Activated B cell treated with CpG ODN at 0.5 μM for 24 hours (primary cell): ENCODE data around the gene DSCAML1. TPM values are rescaled to one million over a fixed set of nuclear protein-coding genes. Genes with fewer than 3 reads are reported as not detected.

Experiments used
- ATAC-seq: fragments of 200-7000 bp; cut with Tn5 transposase; one replicate; pipeline ENCODE4 v1.10.0; 2021; ENCODE audit warnings: low read depth, mild to moderate bottlenecking, moderate library complexity
- CTCF ChIA-PET: fragments of 350-600 bp; sonication (Branson Sonifier 250); formaldehyde crosslinking; loops from one replicate; lab custom pipeline; 2021; ENCODE audit warnings: antibody characterized with exemption; lab: Charles Lee
- POLR2A ChIA-PET: fragments of 350-600 bp; sonication (Branson Sonifier 250); formaldehyde crosslinking; loops from one replicate; lab custom pipeline; 2021; ENCODE audit warnings: antibody characterized with exemption; lab: Charles Lee
- DNase-seq: peaks from one replicate; pipeline ENCODE4 v3.0.0; 2022
- H3K27ac Mint-ChIP-seq: one replicate; pipeline ENCODE4 v1.8.0; 2020; ENCODE audit warnings: mixed read lengths
- H3K27me3 Mint-ChIP-seq: one replicate; pipeline ENCODE4 v1.8.0; 2021; ENCODE audit warnings: mixed read lengths
- H3K36me3 Mint-ChIP-seq: one replicate; pipeline ENCODE4 v1.8.0; 2021; ENCODE audit warnings: low read depth, mixed read lengths
- H3K4me1 Mint-ChIP-seq: one replicate; pipeline ENCODE4 v1.8.0; 2021; ENCODE audit warnings: mixed read lengths
- H3K4me3 Mint-ChIP-seq: one replicate; pipeline ENCODE4 v1.8.0; 2020; ENCODE audit warnings: mild to moderate bottlenecking, mixed read lengths
- H3K9me3 Mint-ChIP-seq: one replicate; pipeline ENCODE4 v1.8.0; 2020; ENCODE audit warnings: mixed read lengths
- CTCF ChIP-seq: fragments of 200-600 bp; IDR thresholded peaks from one replicate; pipeline ENCODE4 v1.8.0; 2022; ENCODE audit warnings: antibody characterized with exemption, mild to moderate bottlenecking
- intact Hi-C: fragments of 100-400 bp; cut with micrococcal nuclease; formaldehyde crosslinking; loops from one replicate; pipeline ENCODE4 v1.15.1; 2024
- total RNA-seq: library from RNA; stranded (reverse); gene quantifications from 2 replicates; pipeline ENCODE4 v1.2.3, GENCODE V29; 2022

Gene DSCAML1
- total RNA-seq, 1 donor from 2014 or later: 3.6 TPM

DNA sequence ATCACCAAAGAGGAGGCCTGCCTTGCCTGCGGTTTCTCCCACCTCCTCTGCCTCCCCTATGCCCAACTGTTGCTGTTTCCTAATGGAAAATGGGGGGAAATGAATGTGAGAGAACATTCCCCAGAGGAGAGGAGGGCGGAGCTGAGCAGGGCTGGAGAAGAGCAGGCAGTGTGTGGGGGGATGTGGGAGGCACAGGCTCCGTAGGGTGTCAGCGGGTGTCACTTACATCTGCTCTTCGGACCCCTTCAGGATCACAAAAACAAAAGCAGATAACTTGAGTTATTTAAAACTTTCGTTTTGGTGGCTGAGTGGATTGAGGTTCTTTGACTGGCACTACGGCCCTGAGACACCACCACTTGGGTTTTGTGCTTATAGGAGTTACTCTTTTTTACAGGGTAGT, 375.5 kb downstream of the DSCAML1 start:
- Mint-ChIP-seq H3K9me3 (no peaks in the 10 kb centered on the region), H3K36me3 (no peaks in the 10 kb centered on the region), H3K4me1 (peaks cover 7% of the 10 kb centered on the region), H3K27ac (no peak overlapping the region), H3K27me3 (peaks cover 7% of the 10 kb centered on the region), H3K4me3 (no peak overlapping the region)
- POLR2A ChIA-PET: no interaction called here
- ATAC-seq (no peak), DNase-seq (no peak)
- CTCF ChIA-PET: no interaction called here
- intact Hi-C loops: no loop called here
- TF ChIP-seq CTCF: no peak

DNA sequence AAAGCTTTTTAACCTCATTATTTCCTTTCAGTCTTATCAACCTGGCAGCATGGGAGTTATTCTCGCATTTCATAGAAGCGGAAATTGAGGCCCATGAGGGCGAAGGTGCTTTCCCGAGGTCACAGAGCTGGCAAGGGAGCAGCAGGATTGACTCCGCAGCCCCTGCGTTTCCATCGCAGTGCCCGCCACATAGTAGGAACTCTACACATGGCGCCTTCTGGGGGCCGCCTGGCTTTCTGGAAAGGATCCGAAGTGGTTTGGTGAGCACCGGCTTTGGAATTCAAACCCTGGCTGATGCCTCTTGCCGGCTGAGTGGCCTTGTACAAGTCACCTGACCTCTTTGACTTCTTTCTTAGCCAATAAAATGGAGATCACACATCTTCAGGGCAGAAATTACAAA, 376.0 kb downstream of the DSCAML1 start:
- ATAC-seq (no peak), DNase-seq (no peak)
- ChIA-PET POLR2A (no interaction called here), CTCF (no interaction called here)
- no peak overlapping the region for H3K4me3 Mint-ChIP-seq
- peaks cover 2% of the 10 kb centered on the region for H3K4me1 Mint-ChIP-seq
- TF ChIP-seq CTCF: no peak
- intact Hi-C loops: no loop called here
- no peak overlapping the region for H3K27ac Mint-ChIP-seq
- H3K36me3 Mint-ChIP-seq: no peaks in the 10 kb centered on the region
- no peaks in the 10 kb centered on the region for H3K9me3 Mint-ChIP-seq
- peaks cover 5% of the 10 kb centered on the region for H3K27me3 Mint-ChIP-seq

GRCh38 chr11:117420598-117420997, 376.4 kb downstream of the DSCAML1 start:
- Mint-ChIP-seq H3K27me3 (peaks cover under 1% of the 10 kb centered on the region), H3K4me1 (no peaks in the 10 kb centered on the region), H3K9me3 (no peaks in the 10 kb centered on the region), H3K27ac (no peak overlapping the region), H3K4me3 (no peak overlapping the region), H3K36me3 (no peaks in the 10 kb centered on the region)
- DNase-seq (no peak), ATAC-seq (no peak)
- intact Hi-C loops: no loop called here
- ChIA-PET CTCF (no interaction called here), POLR2A (no interaction called here)
- TF ChIP-seq CTCF: no peak

GRCh38 chr11:117420143-117420485, 376.9 kb downstream of the DSCAML1 start:
- TF ChIP-seq CTCF: no peak
- ATAC-seq (no peak), DNase-seq (no peak)
- ChIA-PET CTCF (no interaction called here), POLR2A (no interaction called here)
- H3K36me3 Mint-ChIP-seq: no peaks in the 10 kb centered on the region
- intact Hi-C loops: no loop called here
- H3K4me3 Mint-ChIP-seq: no peak overlapping the region
- H3K4me1 Mint-ChIP-seq: no peaks in the 10 kb centered on the region
- no peak overlapping the region for H3K27ac Mint-ChIP-seq
- no peaks in the 10 kb centered on the region for H3K9me3 Mint-ChIP-seq
- H3K27me3 Mint-ChIP-seq: no peaks in the 10 kb centered on the region

DNA sequence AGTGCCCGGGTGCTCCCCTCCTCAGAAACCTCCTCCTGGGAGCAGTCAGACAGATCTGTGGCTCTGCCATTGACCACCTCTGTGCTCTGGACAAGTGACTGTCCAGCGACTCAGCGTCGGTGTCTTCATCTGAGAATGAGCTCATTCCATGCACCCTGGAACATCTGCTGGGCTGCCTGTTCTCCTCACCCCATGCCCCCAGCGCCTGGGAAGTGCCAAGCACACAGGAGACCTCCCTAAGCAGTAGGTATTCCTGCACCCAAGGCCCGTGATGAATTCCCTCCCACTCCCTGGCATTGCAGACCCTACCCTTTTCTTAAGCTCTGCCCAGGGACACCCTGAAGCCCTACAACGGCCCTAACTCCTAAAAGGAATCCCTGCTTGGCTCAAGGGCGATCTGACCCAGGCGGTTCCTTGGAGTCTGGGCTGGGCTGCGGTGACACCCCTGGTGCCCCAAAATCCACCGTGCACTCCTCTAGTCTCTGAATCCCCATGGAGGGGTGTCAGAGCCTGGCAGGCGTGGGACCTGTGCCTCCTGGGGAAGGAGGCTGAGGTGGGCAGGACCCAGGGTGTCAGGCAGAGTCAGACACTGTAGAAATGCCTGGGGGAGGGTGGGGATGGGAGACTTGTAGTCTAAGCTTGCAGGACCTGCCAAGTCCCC, 377.4 kb downstream of the DSCAML1 start:
- DNase-seq (no peak), ATAC-seq (no peak)
- no peaks in the 10 kb centered on the region for H3K9me3 Mint-ChIP-seq
- intact Hi-C loops: no loop called here
- ChIA-PET POLR2A (no interaction called here), CTCF (no interaction called here)
- no peaks in the 10 kb centered on the region for H3K27me3 Mint-ChIP-seq
- no peaks in the 10 kb centered on the region for H3K36me3 Mint-ChIP-seq
- no peaks in the 10 kb centered on the region for H3K4me1 Mint-ChIP-seq
- TF ChIP-seq CTCF: no peak
- H3K4me3 Mint-ChIP-seq: no peak overlapping the region
- no peak overlapping the region for H3K27ac Mint-ChIP-seq
